CMK (cell line): Measurements from ENCODE around the gene ATXN10.

ENCODE experiments used
- DNase-seq: peaks from one replicate; pipeline ENCODE4 v3.0.0-alpha.2; 2010; ENCODE audit warnings: low read depth

Gene ATXN10

GRCh38 chr22:45860201-45860600, 188.6 kb downstream of the ATXN10 start:
- no peak for DNase-seq

- DNase-seq: no peak
Measured at GRCh38 chr22:45861259-45861658, 189.6 kb downstream of the ATXN10 start.

- peak; percentile 30 for DNase-seq
Measured at GRCh38 chr22:45863981-45864751, 192.5 kb downstream of the ATXN10 start.

DNA sequence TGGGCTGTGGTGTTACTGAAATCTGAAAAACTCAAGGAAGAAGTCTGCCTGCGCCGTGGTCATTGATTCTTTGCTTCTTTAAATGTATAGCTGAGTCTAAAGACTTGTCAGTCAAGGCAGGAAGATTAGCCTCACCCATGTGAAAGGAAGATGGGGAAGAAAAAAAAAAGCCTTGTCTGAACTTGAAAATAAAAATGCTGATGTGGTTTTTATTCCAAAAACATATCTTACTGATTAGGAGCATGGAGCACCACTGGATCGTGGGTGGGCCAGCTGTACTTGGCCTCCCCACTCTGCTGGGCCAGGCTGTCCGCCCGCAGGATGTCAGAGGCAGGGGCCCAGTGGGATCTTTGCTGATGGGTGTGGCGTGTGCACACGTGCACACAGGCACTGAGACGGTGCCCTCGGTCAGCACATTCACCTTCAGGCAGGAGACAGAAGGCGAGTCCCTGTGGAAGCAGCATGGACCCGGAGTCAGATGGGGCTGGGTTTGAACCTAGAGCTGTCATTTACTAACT, 193.4 kb downstream of the ATXN10 start:
- no peak for DNase-seq

DNA sequence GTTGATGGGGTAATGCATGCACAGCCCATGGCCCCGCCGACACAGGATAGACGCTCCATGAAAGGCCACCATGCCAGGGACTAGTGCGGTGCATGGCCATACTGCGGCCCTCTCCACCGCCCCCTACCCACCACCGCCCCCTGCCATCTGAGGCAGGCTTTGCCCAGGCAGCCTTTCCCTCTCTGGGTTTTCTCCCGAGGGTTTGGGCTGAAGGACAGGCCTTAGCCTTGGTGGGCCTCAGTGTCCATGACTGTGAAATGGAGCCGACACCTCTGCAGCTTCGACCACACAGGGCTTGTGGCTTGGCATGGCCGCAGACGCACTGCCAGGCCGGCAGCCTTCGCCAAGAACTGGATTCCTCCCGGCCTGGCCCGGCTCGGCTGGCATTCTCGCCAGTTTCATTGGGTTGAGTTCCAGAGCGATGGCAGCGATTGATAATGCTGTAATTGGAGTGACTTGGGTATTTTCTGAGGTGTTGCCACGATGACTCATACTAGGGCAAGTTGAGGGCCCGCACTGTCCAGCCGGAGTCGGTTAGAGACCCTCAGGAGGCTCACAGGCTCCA, 194.0 kb downstream of the ATXN10 start:
- no peak for DNase-seq

GRCh38 chr22:45866126-45866645, 194.6 kb downstream of the ATXN10 start:
- no peak for DNase-seq

DNA sequence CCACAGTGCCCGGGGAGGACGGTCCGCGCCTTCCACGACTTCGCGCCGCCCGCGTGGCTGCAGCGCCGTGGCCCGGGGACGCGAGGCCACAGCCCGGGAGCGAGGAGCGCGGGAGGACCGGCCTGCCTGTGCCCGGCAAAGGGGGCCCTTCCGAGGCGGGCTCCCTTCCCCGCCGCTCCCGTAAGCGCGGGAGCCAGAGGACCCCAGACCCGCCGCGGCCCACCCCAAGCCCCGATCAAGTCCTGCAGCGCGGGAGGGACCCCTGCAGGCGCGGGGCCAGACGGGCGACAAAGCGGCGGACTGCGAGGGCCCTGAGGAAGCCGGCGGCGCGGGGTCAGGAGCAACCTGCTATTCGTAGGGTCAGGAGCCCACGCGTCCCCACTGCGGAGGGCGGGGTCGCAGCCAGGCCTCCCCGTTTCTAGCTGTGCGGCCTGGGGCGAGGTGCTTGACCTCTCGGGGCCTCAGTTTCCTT, 195.0 kb downstream of the ATXN10 start:
- no peak for DNase-seq

DNA sequence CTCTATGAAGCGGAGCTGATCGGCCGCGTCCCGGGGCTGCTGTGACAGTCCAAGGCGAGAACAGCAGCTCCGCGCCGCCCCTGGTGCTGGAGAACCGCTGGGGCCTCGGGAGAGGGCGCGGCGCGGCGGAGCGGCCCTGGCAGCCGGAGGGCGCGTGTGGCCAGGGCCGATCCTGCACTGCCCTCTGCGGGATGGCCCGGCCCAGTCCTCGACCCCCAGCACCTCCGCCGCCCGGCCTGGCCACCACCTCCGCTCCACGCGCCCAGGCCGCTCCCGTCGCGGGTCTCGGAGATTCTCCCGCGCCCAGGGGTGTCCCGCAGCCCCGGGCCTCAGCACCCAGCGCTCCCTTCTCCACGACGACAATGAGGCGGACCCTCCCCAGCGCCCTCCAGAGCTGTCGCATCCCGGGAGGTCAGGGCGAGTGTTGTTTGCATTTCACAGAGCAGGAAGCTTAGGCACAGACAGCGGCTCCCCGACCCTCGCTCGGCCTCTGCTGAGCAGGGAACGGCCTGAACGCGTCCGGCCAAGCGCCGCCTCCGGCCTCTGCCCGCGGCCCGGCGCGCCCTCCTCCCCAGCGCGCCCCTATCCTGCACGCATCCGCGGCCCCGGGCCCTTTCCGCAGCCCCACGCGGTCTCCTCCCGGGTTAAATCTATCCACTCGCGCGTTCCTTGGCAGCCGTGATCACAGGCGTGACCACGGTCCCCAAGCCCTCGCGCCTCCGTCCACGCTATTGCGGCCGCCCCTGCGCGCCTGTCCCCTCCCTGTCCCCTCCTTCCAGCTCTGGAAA, 195.7 kb downstream of the ATXN10 start:
- no peak for DNase-seq

GRCh38 chr22:45867906-45868555, 196.4 kb downstream of the ATXN10 start:
- no peak for DNase-seq

DNA sequence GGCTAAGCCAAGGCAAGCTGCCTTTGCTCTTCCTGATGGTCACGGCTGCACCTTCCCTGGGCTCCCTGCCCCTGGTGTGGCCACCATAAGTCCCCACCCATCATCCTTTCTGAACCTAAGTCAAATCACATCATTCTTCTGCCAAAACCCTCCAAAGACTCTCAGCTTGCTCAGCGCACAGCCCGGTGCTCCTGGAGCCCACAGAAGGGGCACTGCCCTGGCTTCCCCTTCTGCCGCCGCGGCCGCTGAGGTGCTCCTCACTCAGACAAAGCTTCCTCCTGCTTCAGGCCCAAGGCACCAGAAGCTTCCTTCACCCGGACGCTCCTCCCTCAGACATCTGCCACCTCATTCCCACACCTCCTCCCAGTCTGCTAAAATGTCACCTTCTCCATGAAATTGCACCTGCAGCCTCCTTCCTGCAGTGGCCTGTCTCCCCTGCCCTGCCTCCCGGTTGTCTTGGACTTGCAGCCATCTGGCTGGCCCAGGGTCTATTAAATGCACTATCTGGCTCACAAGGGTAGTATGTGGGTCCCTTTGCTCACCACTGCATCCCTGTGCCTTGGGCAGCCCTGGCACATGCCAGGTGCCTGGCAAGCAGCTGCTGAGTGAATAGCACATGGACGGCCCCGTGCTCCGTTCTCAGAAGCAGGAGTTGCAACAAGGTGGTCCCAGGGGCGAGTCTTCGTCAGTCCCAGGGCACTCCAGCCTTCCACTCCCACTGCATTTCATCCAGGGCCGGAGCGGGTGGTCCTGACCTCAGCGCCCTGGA, 197.1 kb downstream of the ATXN10 start:
- no peak for DNase-seq

- no peak for DNase-seq
Measured at GRCh38 chr22:45869340-45869847, 197.8 kb downstream of the ATXN10 start.

GRCh38 chr22:45870011-45870410, 198.4 kb downstream of the ATXN10 start:
- DNase-seq: no peak

GRCh38 chr22:45871721-45872120, 200.1 kb downstream of the ATXN10 start:
- no peak for DNase-seq

GRCh38 chr22:45872659-45873263, 201.1 kb downstream of the ATXN10 start:
- DNase-seq: no peak

DNA sequence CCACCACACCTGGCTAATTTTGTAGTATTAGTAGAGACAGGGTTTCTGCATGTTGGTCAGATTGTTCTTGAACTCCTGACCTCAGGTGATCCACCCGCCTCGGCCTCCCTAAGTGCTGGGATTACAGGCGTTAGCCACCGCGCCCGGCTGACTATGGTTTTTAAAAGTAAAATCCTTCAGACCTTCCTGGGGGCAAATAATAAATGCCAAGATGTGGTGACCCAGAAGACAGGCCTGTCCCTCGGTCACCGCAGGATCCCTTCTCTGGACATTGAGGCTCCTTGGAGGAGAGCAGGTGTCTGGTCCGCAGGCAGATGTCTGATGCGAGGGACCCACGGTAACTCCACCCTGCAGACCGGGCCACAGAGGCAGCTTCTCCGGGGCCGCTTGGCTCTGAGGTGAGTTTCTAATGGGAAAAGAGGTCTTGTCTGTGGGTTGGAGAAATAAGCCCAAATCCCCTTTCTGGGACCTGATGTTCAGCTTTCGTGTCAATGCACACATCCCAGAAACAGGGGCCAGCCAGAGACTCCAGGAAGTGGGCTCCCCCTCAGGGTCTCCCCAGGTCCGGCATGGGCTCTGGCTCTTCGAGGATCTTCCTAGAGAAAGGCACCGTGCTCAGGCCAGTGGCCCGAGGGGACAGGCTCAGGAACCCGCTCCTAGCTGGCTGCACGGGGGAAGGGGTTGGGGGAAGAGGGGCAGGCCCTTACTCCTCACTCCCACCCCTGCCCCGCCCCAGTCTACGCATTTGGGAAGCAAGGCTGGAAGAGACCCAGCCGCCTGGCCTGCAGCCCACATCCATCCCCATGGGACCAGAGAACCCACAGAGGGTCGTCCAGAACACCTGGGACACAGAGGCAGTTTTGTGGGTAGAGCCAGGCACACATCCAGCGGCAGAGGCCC, 204.8 kb downstream of the ATXN10 start:
- no peak for DNase-seq

GRCh38 chr22:45877036-45877380, 205.4 kb downstream of the ATXN10 start:
- DNase-seq: no peak

GRCh38 chr22:45877651-45878050, 206.0 kb downstream of the ATXN10 start:
- DNase-seq: no peak

DNA sequence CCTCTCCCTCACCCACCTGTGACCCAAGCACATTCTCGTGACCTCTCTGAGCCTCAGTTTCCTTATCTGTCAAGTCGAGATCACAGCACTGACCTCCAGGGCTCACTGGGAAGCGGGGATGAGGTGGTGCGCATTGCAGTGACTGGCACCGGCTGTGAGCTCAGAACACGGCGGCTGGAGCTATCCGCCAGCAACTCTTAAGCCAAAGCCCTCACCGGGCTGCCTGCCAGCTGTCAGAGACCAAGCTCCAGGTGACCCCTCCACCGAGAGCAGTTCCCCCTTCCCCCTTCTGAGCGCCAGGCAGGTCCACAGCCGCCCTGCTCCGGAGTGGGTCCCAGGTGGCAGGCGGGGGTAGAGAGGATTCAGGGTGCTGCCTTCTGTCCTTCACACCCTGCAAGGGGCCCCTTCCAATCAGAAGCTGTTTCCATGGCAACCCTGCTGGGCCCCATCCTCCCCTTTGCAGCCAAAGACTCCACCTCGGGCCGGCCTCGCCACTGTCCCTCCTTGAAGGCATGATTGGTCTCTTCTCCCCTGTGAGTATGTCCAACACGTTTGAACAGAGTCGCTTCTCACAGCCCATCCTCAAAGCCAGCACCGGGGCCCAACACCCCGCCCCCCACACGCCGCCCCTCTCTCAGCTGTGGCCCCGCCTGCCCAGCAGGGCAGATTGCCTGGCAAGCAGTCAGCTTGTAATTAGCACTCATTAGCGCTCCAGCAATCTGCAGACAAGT, 206.6 kb downstream of the ATXN10 start:
- no peak for DNase-seq
